ENCODE measurements around the gene SKOR1. TPM values are rescaled to one million over a fixed set of nuclear protein-coding genes. Genes with fewer than 3 reads are reported as not detected.

The SKOR1 gene
- total RNA-seq, 1 experiment from 2014 or later: 0.81 TPM

DNA sequence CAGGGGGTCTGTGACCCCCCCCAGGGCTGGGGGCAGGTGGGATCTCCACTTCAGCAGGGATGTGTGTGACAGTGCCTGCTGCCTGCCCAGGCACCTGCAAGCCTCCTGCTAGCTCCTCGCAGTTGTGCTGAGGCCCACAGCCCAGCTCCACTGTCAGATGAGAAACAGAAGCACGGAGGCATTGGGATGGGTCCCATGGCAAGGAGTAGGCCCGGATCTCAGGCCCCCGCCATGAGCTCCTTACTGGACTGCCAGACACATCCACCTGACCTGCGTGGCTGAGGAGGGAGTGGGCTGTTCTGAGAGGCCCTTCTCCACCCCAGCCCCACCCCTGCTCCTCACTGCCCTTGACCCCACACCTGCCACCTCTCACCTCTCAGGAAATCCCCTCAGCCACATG lies 18.2 kb upstream of the SKOR1 start:
- no peak for DNase-seq (ENCODE audit: low read depth, low spot score)
- H3K4me2 ChIP-seq (ENCODE audit: low read length): no peak overlapping the region
- RAD21 ChIA-PET (ENCODE audit: low non-redundant PET in 1 of 2, low total read pairs in 2 of 2, uncharacterized antibody in 2 of 2, unreplicated experiment in 2 of 2): no interaction called here
- no peaks in the 10 kb centered on the region for H3K27me3 ChIP-seq (ENCODE audit: insufficient read depth, low read length)
- no TSS peak for BruUV-seq (replicated peaks)
- H3K36me3 ChIP-seq (ENCODE audit: control insufficient read depth in 1 of 2, insufficient read depth in 2 of 2, low read length in 2 of 2): no peaks in the 10 kb centered on the region
- H2AFZ ChIP-seq (ENCODE audit: low read depth, low read length, poor library complexity, severe bottlenecking): no peak overlapping the region
- CTCF ChIA-PET: no interaction called here
- intact Hi-C loops (cut with micrococcal nuclease): no loop called here
- TF ChIP-seq, protein P1, sequence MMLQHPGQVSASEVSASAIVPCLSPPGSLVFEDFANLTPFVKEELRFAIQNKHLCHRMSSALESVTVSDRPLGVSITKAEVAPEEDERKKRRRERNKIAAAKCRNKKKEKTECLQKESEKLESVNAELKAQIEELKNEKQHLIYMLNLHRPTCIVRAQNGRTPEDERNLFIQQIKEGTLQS (IDR thresholded peaks at IDR 0.05): no peak
- TF ChIP-seq CBX3 (IDR thresholded peaks at IDR 0.05; ENCODE audit: low read depth) (no peak), ELF1 (IDR thresholded peaks at IDR 0.05; ENCODE audit: borderline replicate concordance, low read depth) (no peak), ZFX (IDR thresholded peaks at IDR 0.05) (no peak), EZH2phosphoT487 (IDR thresholded peaks at IDR 0.05; ENCODE audit: borderline replicate concordance) (no peak), JUND (IDR thresholded peaks at IDR 0.05) (no peak), EZH2 (IDR thresholded peaks at IDR 0.05) (no peak), ZNF274 (IDR thresholded peaks at IDR 0.05; ENCODE audit: low read depth, low read length) (no peak), FOSL1 (IDR thresholded peaks at IDR 0.05; ENCODE audit: low read depth) (no peak), RAD21 (IDR thresholded peaks at IDR 0.05; ENCODE audit: low read depth) (no peak), TCF7L2 (IDR thresholded peaks at IDR 0.05; ENCODE audit: borderline replicate concordance, extremely low read depth, insufficient read depth, insufficient read length) (no peak), SRF (IDR thresholded peaks at IDR 0.05; ENCODE audit: low read depth) (no peak), EGR1 (IDR thresholded peaks at IDR 0.05; ENCODE audit: low read depth) (no peak), POLR2AphosphoS5 (IDR thresholded peaks at IDR 0.05; ENCODE audit: low read depth, low read length) (no peak), SIN3A (IDR thresholded peaks at IDR 0.05; ENCODE audit: low read depth) (no peak)
- TF ChIP-seq, protein P2, sequence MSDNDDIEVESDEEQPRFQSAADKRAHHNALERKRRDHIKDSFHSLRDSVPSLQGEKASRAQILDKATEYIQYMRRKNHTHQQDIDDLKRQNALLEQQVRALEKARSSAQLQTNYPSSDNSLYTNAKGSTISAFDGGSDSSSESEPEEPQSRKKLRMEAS (IDR thresholded peaks at IDR 0.05): no peak
- TF ChIP-seq, protein P3, sequence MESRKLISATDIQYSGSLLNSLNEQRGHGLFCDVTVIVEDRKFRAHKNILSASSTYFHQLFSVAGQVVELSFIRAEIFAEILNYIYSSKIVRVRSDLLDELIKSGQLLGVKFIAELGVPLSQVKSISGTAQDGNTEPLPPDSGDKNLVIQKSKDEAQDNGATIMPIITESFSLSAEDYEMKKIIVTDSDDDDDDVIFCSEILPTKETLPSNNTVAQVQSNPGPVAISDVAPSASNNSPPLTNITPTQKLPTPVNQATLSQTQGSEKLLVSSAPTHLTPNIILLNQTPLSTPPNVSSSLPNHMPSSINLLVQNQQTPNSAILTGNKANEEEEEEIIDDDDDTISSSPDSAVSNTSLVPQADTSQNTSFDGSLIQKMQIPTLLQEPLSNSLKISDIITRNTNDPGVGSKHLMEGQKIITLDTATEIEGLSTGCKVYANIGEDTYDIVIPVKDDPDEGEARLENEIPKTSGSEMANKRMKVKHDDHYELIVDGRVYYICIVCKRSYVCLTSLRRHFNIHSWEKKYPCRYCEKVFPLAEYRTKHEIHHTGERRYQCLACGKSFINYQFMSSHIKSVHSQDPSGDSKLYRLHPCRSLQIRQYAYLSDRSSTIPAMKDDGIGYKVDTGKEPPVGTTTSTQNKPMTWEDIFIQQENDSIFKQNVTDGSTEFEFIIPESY (IDR thresholded peaks at IDR 0.05; ENCODE audit: extremely low read depth, insufficient replicate concordance, low read length): no peak
- POLR2A ChIA-PET: no interaction called here
- no peak overlapping the region for H3K4me3 ChIP-seq (replicated peaks in 1 of 2; ENCODE audit: low read depth in 1 of 2, low read length in 2 of 2)
- no peaks in the 10 kb centered on the region for H3K9me2 ChIP-seq (ENCODE audit: insufficient read depth)
- H3K9ac ChIP-seq (ENCODE audit: low read length): no peak overlapping the region
- H3K4me1 ChIP-seq (ENCODE audit: control insufficient read depth in 1 of 2, insufficient read depth in 2 of 2, low read length in 2 of 2): no peaks in the 10 kb centered on the region
- H4K20me1 ChIP-seq (ENCODE audit: insufficient read depth): no peaks in the 10 kb centered on the region
- H3K9me3 ChIP-seq (ENCODE audit: control insufficient read depth in 1 of 2, insufficient read depth in 1 of 2, low read depth in 1 of 2, low read length in 2 of 2): no peaks in the 10 kb centered on the region
- H3K79me2 ChIP-seq (ENCODE audit: insufficient read depth, low read length): no peaks in the 10 kb centered on the region
- no peak overlapping the region for H3K27ac ChIP-seq (ENCODE audit: low read depth, low read length)
- ATAC-seq: no peak

Measured in HCT116 (cell line).